ENCODE measurements around the gene AGRN. TPM values are rescaled to one million over a fixed set of nuclear protein-coding genes. Genes with fewer than 3 reads are reported as not detected.

The AGRN gene
- total RNA-seq, 3 donors from 2014 or later = 32.0 to 54.4 (median 40.6) TPM

GRCh38 chr1:1019122-1019999, 559 bp upstream of the AGRN start:
- H3K4me3 ChIP-seq = peak overlapping the region; percentile 48
- H3K4me1 ChIP-seq (ENCODE audit: low read depth) = peaks cover 17% of the 10 kb centered on the region
- peak; percentile 89 for ATAC-seq
- peak; percentile 84 to 91 (median 87) for DNase-seq
- TF ChIP-seq CTCF (IDR thresholded peaks at IDR 0.05) = peak; percentile 65
- intact Hi-C loops (cut with DNase I, micrococcal nuclease) = no loop called here
- H3K36me3 ChIP-seq (ENCODE audit: low read depth) = no peaks in the 10 kb centered on the region
- no peaks in the 10 kb centered on the region for H3K9me3 ChIP-seq

DNA sequence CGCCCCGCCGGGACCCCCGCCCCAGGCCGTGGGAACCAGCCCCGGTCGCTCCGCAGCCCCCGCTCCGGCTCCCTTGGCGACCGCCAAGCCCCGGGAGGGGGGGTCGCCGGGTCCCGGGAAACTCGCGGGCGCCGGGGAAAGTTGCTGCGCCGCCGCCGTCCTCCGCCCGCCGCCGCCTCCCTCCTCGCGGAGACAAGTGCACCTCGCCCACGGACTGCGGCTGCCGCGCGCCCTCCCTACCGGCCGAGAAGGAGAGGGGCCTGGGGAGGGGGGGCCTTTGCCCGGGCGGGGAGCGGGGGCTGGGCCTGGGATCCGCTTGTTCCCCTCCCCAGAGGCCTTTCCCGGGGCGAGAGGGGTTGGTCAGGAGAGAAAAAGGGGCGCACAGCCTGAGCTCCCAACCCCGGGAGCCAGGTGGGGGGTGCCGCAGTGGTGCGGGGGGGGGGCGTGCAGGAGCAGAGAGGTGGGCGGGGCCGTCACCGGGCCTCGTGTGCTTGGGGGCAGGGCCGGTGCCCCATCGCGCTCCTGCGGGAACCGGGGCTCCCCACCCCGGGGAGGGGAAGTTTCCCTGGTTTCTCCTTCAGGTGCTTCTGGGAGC, 592 bp downstream of the AGRN start:
- peak; percentile 3 for ATAC-seq
- Histone ChIP-seq H3K9me3 (no peaks in the 10 kb centered on the region), H3K4me3 (peak overlapping the region; percentile 16), H3K4me1 (ENCODE audit: low read depth) (peaks cover 16% of the 10 kb centered on the region), H3K36me3 (ENCODE audit: low read depth) (no peaks in the 10 kb centered on the region)
- intact Hi-C loops (cut with DNase I, micrococcal nuclease) = no loop called here
- no peak for DNase-seq
- TF ChIP-seq CTCF (IDR thresholded peaks at IDR 0.05) = no peak

GRCh38 chr1:1021010-1021919, 1.3 kb downstream of the AGRN start:
- TF ChIP-seq CTCF (IDR thresholded peaks at IDR 0.05) = no peak
- Histone ChIP-seq H3K9me3 (no peaks in the 10 kb centered on the region), H3K4me1 (ENCODE audit: low read depth) (peaks cover 16% of the 10 kb centered on the region), H3K36me3 (ENCODE audit: low read depth) (no peaks in the 10 kb centered on the region), H3K4me3 (no peak overlapping the region)
- ATAC-seq (peak; percentile 54), DNase-seq (peak; percentile 77 to 88 (median 87))
- intact Hi-C loops (cut with DNase I, micrococcal nuclease) = no loop called here

- H3K36me3 ChIP-seq (ENCODE audit: low read depth) = no peaks in the 10 kb centered on the region
- no peak for TF ChIP-seq CTCF (IDR thresholded peaks at IDR 0.05)
- H3K4me1 ChIP-seq (ENCODE audit: low read depth) = peaks cover 16% of the 10 kb centered on the region
- intact Hi-C loops (cut with DNase I, micrococcal nuclease) = no loop called here
- no peak overlapping the region for H3K4me3 ChIP-seq
- DNase-seq = no peak
- ATAC-seq = no peak
- H3K9me3 ChIP-seq = no peaks in the 10 kb centered on the region
Observed at GRCh38 chr1:1021920-1022259, 2.0 kb downstream of the AGRN start.

- Histone ChIP-seq H3K4me1 (ENCODE audit: low read depth) (peaks cover 16% of the 10 kb centered on the region), H3K36me3 (ENCODE audit: low read depth) (no peaks in the 10 kb centered on the region), H3K9me3 (no peaks in the 10 kb centered on the region), H3K4me3 (no peak overlapping the region)
- ATAC-seq (no peak), DNase-seq (no peak)
- no peak for TF ChIP-seq CTCF (IDR thresholded peaks at IDR 0.05)
- intact Hi-C loops (cut with DNase I, micrococcal nuclease) = no loop called here
Observed at GRCh38 chr1:1022302-1023009, 2.5 kb downstream of the AGRN start.
